ENCODE data around the gene VN1R4.

- no peak for TF ChIP-seq CTCF (IDR thresholded peaks at IDR 0.05)
- no peak for TF ChIP-seq POLR2AphosphoS5 (IDR thresholded peaks at IDR 0.05)
- TF ChIP-seq POLR2A (IDR thresholded peaks at IDR 0.05), result no peak
- no peak for TF ChIP-seq EP300 (IDR thresholded peaks at IDR 0.05)
These were observed 8.0 kb upstream of the VN1R4 start for GRCh38 chr19:53275480-53275879.
